Thoracic aorta (tissue), 2 donors: Measurements from ENCODE around the gene ABCB11. TPM values are rescaled to one million over a fixed set of nuclear protein-coding genes. Genes with fewer than 3 reads are reported as not detected.

Experiments
- ATAC-seq: fragments of 150-250 bp; one replicate; pipeline ENCODE4 v1.8.0; 2017; ENCODE audit warnings: low read depth; ENCODE audit not compliant: insufficient number of reproducible peaks, low FRiP score
- DNase-seq: peaks from one replicate; pipeline ENCODE4 v3.0.0-alpha.2; 2020; ENCODE audit warnings: low spot score
- H3K27ac ChIP-seq, 2 donors: fragments of 200-600 bp; sonication (generic); 1 replicate in 1 of 2; 2 replicates in 1 of 2; pipeline ENCODE4 v1.5.1; 2016; ENCODE audit warnings: mild to moderate bottlenecking in 2 of 2, moderate library complexity in 2 of 2
- H3K27me3 ChIP-seq: fragments of 200-600 bp; sonication (generic); replicated peaks from 2 replicates; pipeline ENCODE4 v1.6.0; 2016; ENCODE audit warnings: mild to moderate bottlenecking; ENCODE audit not compliant: insufficient read depth
- H3K36me3 ChIP-seq: fragments of 200-600 bp; sonication (generic); one replicate; pipeline ENCODE4 v1.5.1; 2016
- H3K4me1 ChIP-seq, 2 donors: fragments of 200-600 bp; sonication (generic); 1 replicate in 1 of 2; 2 replicates in 1 of 2; pipeline versions ENCODE4 v1.5.1 to v1.6.0; 2016; ENCODE audit warnings: low read depth in 2 of 2, mild to moderate bottlenecking in 1 of 2; ENCODE audit not compliant: control insufficient read depth in 1 of 2
- H3K4me3 ChIP-seq: fragments of 200-600 bp; sonication (generic); 2 replicates; pipeline ENCODE4 v1.5.1; 2016; ENCODE audit warnings: mild to moderate bottlenecking
- H3K9me3 ChIP-seq: fragments of 200-600 bp; sonication (generic); 2 replicates; pipeline ENCODE4 v1.5.1; 2016
- CTCF ChIP-seq: fragments of 200-600 bp; sonication (generic); IDR thresholded peaks from one replicate; pipeline ENCODE4 v1.5.1; 2019; ENCODE audit warnings: antibody characterized with exemption
- total RNA-seq, 2 donors: library from RNA; depleted of rRNA; stranded (reverse); fragments of >200 nt; gene quantifications; one replicate each; pipeline versions ENCODE4 v1.1.0 to v1.2.3, GENCODE V29; 2016

Gene ABCB11
- total RNA-seq, 2 donors from 2014 or later: not detected

DNA sequence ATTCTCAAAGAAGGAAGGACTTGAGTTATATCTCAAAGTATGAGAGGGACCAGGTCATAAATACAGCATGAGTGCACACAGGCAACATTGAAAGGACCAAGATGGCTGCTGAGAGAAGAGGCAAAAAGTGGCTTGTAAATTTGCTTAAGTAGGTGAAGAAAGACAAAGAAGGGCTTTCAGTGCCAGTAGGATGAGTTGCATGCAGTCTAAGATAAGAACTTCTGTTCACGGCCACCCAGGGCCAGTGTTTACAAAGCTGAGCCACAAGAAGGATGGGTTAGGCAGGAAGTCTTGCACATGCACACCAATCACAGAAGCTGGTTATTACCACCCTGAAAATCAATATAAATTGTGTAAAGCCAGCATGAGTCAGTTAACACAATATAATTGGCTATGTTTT lies 3.1 kb upstream of the ABCB11 start:
- ATAC-seq: no peak
- no peak overlapping the region for H3K4me3 ChIP-seq
- TF ChIP-seq CTCF: no peak

GRCh38 chr2:169029341-169029740 lies 1.8 kb downstream of the ABCB11 start:
- ATAC-seq: no peak

More for the DNA sequence above, 3.1 kb upstream of the ABCB11 start:
- Histone ChIP-seq H3K27me3 (no peaks in the 10 kb centered on the region), H3K36me3 (no peaks in the 10 kb centered on the region), H3K27ac (no peak overlapping the region), H3K9me3 (no peaks in the 10 kb centered on the region), H3K4me1 (no peaks in the 10 kb centered on the region)
- DNase-seq: no peak

DNA sequence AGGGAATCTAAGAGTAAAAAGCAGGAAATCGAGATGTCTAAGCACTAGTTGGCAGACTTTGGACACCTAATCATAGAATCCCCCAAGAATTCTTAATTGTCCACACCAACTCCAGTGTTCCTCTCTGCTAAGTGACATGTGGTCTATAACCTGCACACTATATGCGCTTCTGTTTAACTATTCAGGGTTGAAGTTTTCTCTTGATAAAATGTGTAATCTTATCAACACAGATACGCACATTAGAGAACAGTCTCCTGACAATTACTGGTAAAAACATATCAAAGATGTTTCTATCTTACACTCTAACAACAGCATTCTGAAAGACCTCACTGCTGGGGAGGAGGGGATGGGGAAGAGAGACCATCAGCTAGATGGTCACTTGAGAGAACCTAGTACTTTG lies 3.9 kb downstream of the ABCB11 start:
- H3K27me3 ChIP-seq: no peaks in the 10 kb centered on the region
- ATAC-seq (no peak), DNase-seq (no peak)
- H3K4me1 ChIP-seq: no peaks in the 10 kb centered on the region
- H3K4me3 ChIP-seq: no peak overlapping the region
- no peak for TF ChIP-seq CTCF
- no peaks in the 10 kb centered on the region for H3K36me3 ChIP-seq
- H3K27ac ChIP-seq: no peak overlapping the region
- H3K9me3 ChIP-seq: no peaks in the 10 kb centered on the region

More at GRCh38 chr2:169029341-169029740, 1.8 kb downstream of the ABCB11 start:
- H3K9me3 ChIP-seq: no peaks in the 10 kb centered on the region
- H3K4me1 ChIP-seq: no peaks in the 10 kb centered on the region
- H3K27ac ChIP-seq: no peak overlapping the region
- no peak for TF ChIP-seq CTCF
- no peaks in the 10 kb centered on the region for H3K36me3 ChIP-seq
- H3K4me3 ChIP-seq: no peak overlapping the region
- no peak for DNase-seq
- H3K27me3 ChIP-seq: no peaks in the 10 kb centered on the region

DNA sequence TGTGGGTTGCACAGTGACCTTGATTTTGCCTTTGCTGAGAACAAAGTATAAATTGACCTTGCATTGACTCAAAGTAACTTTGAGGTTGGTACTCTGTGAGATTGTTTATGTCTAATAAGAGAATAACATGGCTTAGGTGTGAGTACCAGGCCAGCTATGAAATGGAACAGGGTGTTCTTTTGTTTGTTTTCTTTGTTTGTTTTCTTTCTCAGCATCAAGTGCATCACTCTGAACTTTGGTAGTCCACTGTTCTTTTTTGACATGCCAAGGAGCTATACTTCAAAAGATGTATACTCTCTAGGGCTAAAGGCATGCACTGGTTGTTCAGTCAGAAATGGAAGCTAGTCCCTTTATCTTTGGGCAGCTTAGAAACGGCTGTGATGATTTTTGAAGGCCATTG lies 5.1 kb downstream of the ABCB11 start:
- Histone ChIP-seq H3K4me3 (no peak overlapping the region), H3K36me3 (no peaks in the 10 kb centered on the region), H3K9me3 (no peaks in the 10 kb centered on the region), H3K27me3 (no peaks in the 10 kb centered on the region), H3K27ac (no peak overlapping the region), H3K4me1 (no peaks in the 10 kb centered on the region)
- no peak for ATAC-seq
- DNase-seq: no peak
- no peak for TF ChIP-seq CTCF

DNA sequence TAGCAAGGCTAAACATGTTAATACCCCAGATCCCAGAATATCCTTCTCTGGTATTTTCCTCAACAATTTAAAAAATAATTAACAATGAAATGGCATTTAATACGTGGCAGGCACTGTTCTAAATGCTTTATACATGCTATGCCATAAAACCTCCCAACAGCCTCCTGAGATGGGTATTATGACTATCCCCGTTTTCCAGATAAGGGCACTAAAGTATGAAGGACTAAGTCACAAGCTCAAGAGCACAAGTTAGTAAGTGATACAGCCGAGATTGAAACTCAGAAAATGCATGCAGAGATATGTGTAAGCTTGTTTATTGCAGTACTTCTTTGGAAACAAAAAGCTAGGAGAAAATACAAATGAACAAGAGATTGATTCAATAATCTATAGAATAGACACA lies 8.0 kb downstream of the ABCB11 start:
- ATAC-seq (no peak), DNase-seq (no peak)
- H3K27me3 ChIP-seq: no peaks in the 10 kb centered on the region
- H3K4me3 ChIP-seq: no peak overlapping the region
- H3K9me3 ChIP-seq: no peaks in the 10 kb centered on the region
- H3K4me1 ChIP-seq: no peaks in the 10 kb centered on the region
- TF ChIP-seq CTCF: no peak
- no peaks in the 10 kb centered on the region for H3K36me3 ChIP-seq
- H3K27ac ChIP-seq: no peak overlapping the region
